ENCODE results near the gene THSD4. TPM values are rescaled to one million over a fixed set of nuclear protein-coding genes. Genes with fewer than 3 reads are reported as not detected.

Gene THSD4
- total RNA-seq, 1 experiment from 2014 or later: 36.3 TPM

DNA sequence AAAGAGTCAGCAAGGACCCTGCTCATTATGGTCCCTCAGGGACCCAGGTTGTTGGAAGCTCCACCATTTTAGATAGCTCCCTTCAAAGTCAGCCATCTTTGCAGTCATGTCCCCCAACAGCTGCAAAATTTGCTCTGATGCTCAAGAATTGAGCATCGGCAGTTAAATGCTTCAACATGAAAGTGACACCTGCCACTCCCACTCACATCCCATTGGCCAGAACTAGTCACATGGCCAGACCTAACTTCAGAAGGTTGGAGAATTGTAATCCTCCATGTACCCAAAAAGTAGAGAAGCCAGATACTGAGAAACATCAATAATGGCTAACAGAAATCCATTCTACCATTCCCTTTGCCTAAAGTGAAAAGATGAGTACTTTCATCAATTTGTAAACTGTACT is 523.6 kb downstream of the THSD4 start:
- CTCF ChIA-PET: interaction anchor here (0.6 to 1.3 kb wide), 4 partner anchors 12 to 189 kb away, joined by 3 to 4 read pairs (median 3); no protein-coding TSS in a partner anchor
- Mint-ChIP-seq H3K9me3 (ENCODE audit: unreplicated experiment) (no peaks in the 10 kb centered on the region), H3K4me1 (ENCODE audit: insufficient read depth, unreplicated experiment) (no peaks in the 10 kb centered on the region), H3K4me3 (ENCODE audit: unreplicated experiment) (no peak overlapping the region), H3K27ac (ENCODE audit: low read depth, unreplicated experiment) (no peak overlapping the region), H3K27me3 (ENCODE audit: insufficient read depth, unreplicated experiment) (no peaks in the 10 kb centered on the region), H3K36me3 (ENCODE audit: insufficient read depth, unreplicated experiment) (no peaks in the 10 kb centered on the region)
- POLR2A ChIA-PET: interaction anchor here (0.7 to 1.1 kb wide), 3 partner anchors 50 to 95 kb away, joined by 3 to 5 read pairs (median 3); no protein-coding TSS in a partner anchor
- no TSS peak for BruUV-seq (replicated peaks)
- TF ChIP-seq, protein P1, sequence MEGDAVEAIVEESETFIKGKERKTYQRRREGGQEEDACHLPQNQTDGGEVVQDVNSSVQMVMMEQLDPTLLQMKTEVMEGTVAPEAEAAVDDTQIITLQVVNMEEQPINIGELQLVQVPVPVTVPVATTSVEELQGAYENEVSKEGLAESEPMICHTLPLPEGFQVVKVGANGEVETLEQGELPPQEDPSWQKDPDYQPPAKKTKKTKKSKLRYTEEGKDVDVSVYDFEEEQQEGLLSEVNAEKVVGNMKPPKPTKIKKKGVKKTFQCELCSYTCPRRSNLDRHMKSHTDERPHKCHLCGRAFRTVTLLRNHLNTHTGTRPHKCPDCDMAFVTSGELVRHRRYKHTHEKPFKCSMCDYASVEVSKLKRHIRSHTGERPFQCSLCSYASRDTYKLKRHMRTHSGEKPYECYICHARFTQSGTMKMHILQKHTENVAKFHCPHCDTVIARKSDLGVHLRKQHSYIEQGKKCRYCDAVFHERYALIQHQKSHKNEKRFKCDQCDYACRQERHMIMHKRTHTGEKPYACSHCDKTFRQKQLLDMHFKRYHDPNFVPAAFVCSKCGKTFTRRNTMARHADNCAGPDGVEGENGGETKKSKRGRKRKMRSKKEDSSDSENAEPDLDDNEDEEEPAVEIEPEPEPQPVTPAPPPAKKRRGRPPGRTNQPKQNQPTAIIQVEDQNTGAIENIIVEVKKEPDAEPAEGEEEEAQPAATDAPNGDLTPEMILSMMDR (IDR thresholded peaks at IDR 0.05; ENCODE audit: unreplicated experiment): no peak
- DNase-seq (ENCODE audit: unreplicated experiment): no peak
- intact Hi-C loops (cut with micrococcal nuclease): no loop called here

GRCh38 chr15:71639471-71639870 is 524.2 kb downstream of the THSD4 start:
- H3K4me3 Mint-ChIP-seq (ENCODE audit: unreplicated experiment): no peak overlapping the region
- DNase-seq (ENCODE audit: unreplicated experiment): no peak
- no peaks in the 10 kb centered on the region for H3K27me3 Mint-ChIP-seq (ENCODE audit: insufficient read depth, unreplicated experiment)
- no peaks in the 10 kb centered on the region for H3K36me3 Mint-ChIP-seq (ENCODE audit: insufficient read depth, unreplicated experiment)
- TF ChIP-seq, protein P1 (IDR thresholded peaks at IDR 0.05; ENCODE audit: unreplicated experiment): no peak
- BruUV-seq (replicated peaks): no TSS peak
- CTCF ChIA-PET: interaction anchor here (0.7 to 1.3 kb wide), 3 partner anchors 13 to 68 kb away, joined by 3 to 4 read pairs (median 4); no protein-coding TSS in a partner anchor
- no peaks in the 10 kb centered on the region for H3K4me1 Mint-ChIP-seq (ENCODE audit: insufficient read depth, unreplicated experiment)
- H3K9me3 Mint-ChIP-seq (ENCODE audit: unreplicated experiment): no peaks in the 10 kb centered on the region
- intact Hi-C loops (cut with micrococcal nuclease): no loop called here
- POLR2A ChIA-PET: interaction anchor here (0.9 kb wide), 1 partner anchor 8 kb away, joined by 3 read pairs; no protein-coding TSS in a partner anchor
- no peak overlapping the region for H3K27ac Mint-ChIP-seq (ENCODE audit: low read depth, unreplicated experiment)

GRCh38 chr15:71643918-71644317 is 528.6 kb downstream of the THSD4 start:
- no peaks in the 10 kb centered on the region for H3K36me3 Mint-ChIP-seq (ENCODE audit: insufficient read depth, unreplicated experiment)
- no peaks in the 10 kb centered on the region for H3K9me3 Mint-ChIP-seq (ENCODE audit: unreplicated experiment)
- TF ChIP-seq, protein P1 (IDR thresholded peaks at IDR 0.05; ENCODE audit: unreplicated experiment): no peak
- H3K27me3 Mint-ChIP-seq (ENCODE audit: insufficient read depth, unreplicated experiment): no peaks in the 10 kb centered on the region
- no TSS peak for BruUV-seq (replicated peaks)
- no peak overlapping the region for H3K27ac Mint-ChIP-seq (ENCODE audit: low read depth, unreplicated experiment)
- no peaks in the 10 kb centered on the region for H3K4me1 Mint-ChIP-seq (ENCODE audit: insufficient read depth, unreplicated experiment)
- intact Hi-C loops (cut with micrococcal nuclease): no loop called here
- ChIA-PET CTCF (interaction anchor here (0.6 to 1.0 kb wide), 4 partner anchors 68 to 514 kb away, joined by 3 to 5 read pairs (median 4); no protein-coding TSS in a partner anchor), POLR2A (interaction anchor here (0.7 to 0.8 kb wide), 2 partner anchors 9 to 87 kb away, joined by 3 read pairs; no protein-coding TSS in a partner anchor)
- no peak for DNase-seq (ENCODE audit: unreplicated experiment)
- H3K4me3 Mint-ChIP-seq (ENCODE audit: unreplicated experiment): no peak overlapping the region

- H3K36me3 Mint-ChIP-seq (ENCODE audit: insufficient read depth, unreplicated experiment): no peaks in the 10 kb centered on the region
- DNase-seq (ENCODE audit: unreplicated experiment): no peak
- no peak overlapping the region for H3K4me3 Mint-ChIP-seq (ENCODE audit: unreplicated experiment)
- no peak overlapping the region for H3K27ac Mint-ChIP-seq (ENCODE audit: low read depth, unreplicated experiment)
- TF ChIP-seq, protein P1 (IDR thresholded peaks at IDR 0.05; ENCODE audit: unreplicated experiment): no peak
- ChIA-PET POLR2A (no interaction called here), CTCF (interaction anchor here (0.6 to 1.1 kb wide), 2 partner anchors 71 to 75 kb away, joined by 3 read pairs; no protein-coding TSS in a partner anchor)
- intact Hi-C loops (cut with micrococcal nuclease): no loop called here
- no peaks in the 10 kb centered on the region for H3K9me3 Mint-ChIP-seq (ENCODE audit: unreplicated experiment)
- no peaks in the 10 kb centered on the region for H3K27me3 Mint-ChIP-seq (ENCODE audit: insufficient read depth, unreplicated experiment)
- no TSS peak for BruUV-seq (replicated peaks)
- peaks cover 12% of the 10 kb centered on the region for H3K4me1 Mint-ChIP-seq (ENCODE audit: insufficient read depth, unreplicated experiment)
Measured at GRCh38 chr15:71646767-71647486, 531.7 kb downstream of the THSD4 start.

Measured in MCF 10A (cell line).